MCF 10A (cell line): ENCODE data around the gene ARHGAP22. TPM values are rescaled to one million over a fixed set of nuclear protein-coding genes. Genes with fewer than 3 reads are reported as not detected.

ENCODE experiments used
- BruUV-seq: library from RNA; stranded (reverse); fragments of 400-500 nt; replicated peaks from 2 replicates; lab custom pipeline; 2021; lab: Mats Ljungman, UMichigan
- CTCF ChIA-PET: fragments of 300-600 bp; sonication (Branson Sonifier 250); formaldehyde crosslinking; extraction: SDS; loops from one replicate; lab custom pipeline; 2021; ENCODE audit warnings: antibody characterized with exemption, inconsistent platforms; lab: Yijun Ruan, JAX
- POLR2A ChIA-PET: fragments of 300-600, 350-650 bp; sonication (Branson Sonifier 250); formaldehyde crosslinking; extraction: SDS; loops from one replicate; lab custom pipeline; 2020; ENCODE audit warnings: antibody characterized with exemption, inconsistent platforms; lab: Yijun Ruan, JAX
- DNase-seq: peaks from one replicate; pipeline ENCODE4 v3.0.0-alpha.2; 2018; ENCODE audit not compliant: unreplicated experiment
- H3K27ac Mint-ChIP-seq: one replicate; pipeline ENCODE4 v1.8.0; 2022; ENCODE audit warnings: mild to moderate bottlenecking, low read depth, mixed read lengths; ENCODE audit not compliant: unreplicated experiment
- H3K27me3 Mint-ChIP-seq: one replicate; pipeline ENCODE4 v1.8.0; 2022; ENCODE audit warnings: mixed read lengths; ENCODE audit not compliant: insufficient read depth, unreplicated experiment
- H3K36me3 Mint-ChIP-seq: one replicate; pipeline ENCODE4 v1.8.0; 2022; ENCODE audit warnings: mild to moderate bottlenecking, moderate library complexity, mixed read lengths; ENCODE audit not compliant: insufficient read depth, unreplicated experiment
- H3K4me1 Mint-ChIP-seq: one replicate; pipeline ENCODE4 v1.8.0; 2022; ENCODE audit warnings: mixed read lengths; ENCODE audit not compliant: insufficient read depth, unreplicated experiment
- H3K4me3 Mint-ChIP-seq: one replicate; pipeline ENCODE4 v1.8.0; 2022; ENCODE audit warnings: mild to moderate bottlenecking, moderate library complexity, mixed read lengths; ENCODE audit not compliant: unreplicated experiment
- H3K9me3 Mint-ChIP-seq: one replicate; pipeline ENCODE4 v1.8.0; 2022; ENCODE audit warnings: mixed read lengths; ENCODE audit not compliant: unreplicated experiment
- CTCF ChIP-seq: fragments of 200-600 bp; IDR thresholded peaks from one replicate; pipeline ENCODE4 v1.8.0; 2022; ENCODE audit warnings: antibody characterized with exemption, mild to moderate bottlenecking; ENCODE audit not compliant: unreplicated experiment
- intact Hi-C: fragments of 100-400 bp; cut with micrococcal nuclease; formaldehyde crosslinking; loops from 2 replicates; pipeline ENCODE4 v1.14.1; 2022
- total RNA-seq: library from RNA; stranded (reverse); gene quantifications from 2 replicates; pipeline ENCODE4 v1.2.3, GENCODE V29; 2022

The ARHGAP22 gene
- total RNA-seq, 1 experiment from 2014 or later = 6.3 TPM

DNA sequence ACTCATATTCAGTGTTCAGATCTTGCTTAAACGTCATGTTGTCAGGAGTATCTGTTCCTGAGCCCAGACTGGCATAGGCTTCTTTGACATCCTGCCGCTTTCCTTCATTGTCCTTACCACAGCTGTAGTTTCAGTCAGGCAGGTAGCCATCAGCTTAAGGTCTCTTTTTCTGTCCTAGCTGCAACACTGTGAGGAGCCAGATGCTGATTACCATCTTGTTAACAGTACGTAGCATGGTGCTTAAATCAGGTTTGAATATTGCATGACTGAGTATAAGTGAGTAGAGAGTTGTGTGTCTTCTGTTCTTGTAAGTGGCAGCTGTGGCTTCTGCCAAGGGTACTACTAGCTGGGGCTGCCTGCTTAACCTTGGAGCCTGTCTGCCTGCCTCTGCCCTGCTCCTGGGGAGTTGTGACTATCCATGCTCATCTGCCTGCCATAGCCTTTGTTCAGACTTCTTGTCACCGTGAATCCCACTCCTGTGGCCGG, 205.8 kb downstream of the ARHGAP22 start:
- no peak for TF ChIP-seq CTCF
- H3K4me1 Mint-ChIP-seq = peaks cover 24% of the 10 kb centered on the region
- CTCF ChIA-PET = interaction anchor here (0.9 to 1.6 kb wide), 4 partner anchors 10 to 1193 kb away, joined by 4 to 5 read pairs (median 4); no protein-coding TSS in a partner anchor
- no TSS peak for BruUV-seq
- no peak overlapping the region for H3K4me3 Mint-ChIP-seq
- no peaks in the 10 kb centered on the region for H3K9me3 Mint-ChIP-seq
- no peaks in the 10 kb centered on the region for H3K27me3 Mint-ChIP-seq
- no peak overlapping the region for H3K27ac Mint-ChIP-seq
- DNase-seq = no peak
- intact Hi-C loops = no loop called here
- H3K36me3 Mint-ChIP-seq = no peaks in the 10 kb centered on the region
- POLR2A ChIA-PET = interaction anchor here (0.8 to 2.2 kb wide), 6 partner anchors 8 to 36 kb away, joined by 3 to 9 read pairs (median 4); no protein-coding TSS in a partner anchor

- Mint-ChIP-seq H3K4me3 (no peak overlapping the region), H3K4me1 (peaks cover 24% of the 10 kb centered on the region), H3K36me3 (no peaks in the 10 kb centered on the region), H3K9me3 (no peaks in the 10 kb centered on the region), H3K27ac (no peak overlapping the region), H3K27me3 (no peaks in the 10 kb centered on the region)
- ChIA-PET POLR2A (no interaction called here), CTCF (interaction anchor here (0.7 kb wide), 1 partner anchor 1025 kb away, joined by 3 read pairs; no protein-coding TSS in a partner anchor)
- no peak for DNase-seq
- intact Hi-C loops = no loop called here
- no peak for TF ChIP-seq CTCF
- no TSS peak for BruUV-seq
These were observed 206.6 kb downstream of the ARHGAP22 start for GRCh38 chr10:48398261-48398660.

Other genes starting within 250 kb of the ARHGAP22 start
- gene WDFY4, start 79.8 kb upstream of the ARHGAP22 start, total RNA-seq = not detected in 2 replicates